ENCODE measurements around the gene STK33.

The STK33 gene

GRCh38 chr11:8593935-8594909 is at the start of gene STK33:
TSS of gene STK33 (minus strand) at chr11:8594228. CDS start at chr11:8474905, 119,323 bp downstream.
- H3K27ac ChIP-seq, result peak within 1 kb of the TSS; percentile 65
- H3K36me3 ChIP-seq, result no peaks in the 10 kb centered on the region
- TF ChIP-seq CTCF (IDR thresholded peaks at IDR 0.05; ENCODE audit: low read depth, low read length), result no peak
- peak within 1 kb of the TSS; percentile 93 for H3K4me3 ChIP-seq (ENCODE audit: low read depth, low read length)
- H3K9me3 ChIP-seq (ENCODE audit: severe bottlenecking), result no peaks in the 10 kb centered on the region
- no peaks in the 10 kb centered on the region for H3K27me3 ChIP-seq (ENCODE audit: insufficient read depth, low read depth, severe bottlenecking)
- DNase-seq, result peak; percentile 83

- peak overlapping the region; percentile 24 for H3K27ac ChIP-seq
- no peaks in the 10 kb centered on the region for H3K27me3 ChIP-seq (ENCODE audit: insufficient read depth, low read depth, severe bottlenecking)
- no peak overlapping the region for H3K4me3 ChIP-seq (ENCODE audit: low read depth, low read length)
- no peaks in the 10 kb centered on the region for H3K36me3 ChIP-seq
- no peak for TF ChIP-seq CTCF (IDR thresholded peaks at IDR 0.05; ENCODE audit: low read depth, low read length)
- DNase-seq, result no peak
- H3K9me3 ChIP-seq (ENCODE audit: severe bottlenecking), result no peaks in the 10 kb centered on the region
Measured at GRCh38 chr11:8642196-8642841, 48.3 kb upstream of the STK33 start.

- H3K36me3 ChIP-seq, result no peaks in the 10 kb centered on the region
- no peak overlapping the region for H3K27ac ChIP-seq
- TF ChIP-seq CTCF (IDR thresholded peaks at IDR 0.05; ENCODE audit: low read depth, low read length), result no peak
- no peak for DNase-seq
- H3K4me3 ChIP-seq (ENCODE audit: low read depth, low read length), result no peak overlapping the region
- H3K27me3 ChIP-seq (ENCODE audit: insufficient read depth, low read depth, severe bottlenecking), result no peaks in the 10 kb centered on the region
- H3K9me3 ChIP-seq (ENCODE audit: severe bottlenecking), result no peaks in the 10 kb centered on the region
Measured at GRCh38 chr11:8641332-8641731, 47.3 kb upstream of the STK33 start.

- Histone ChIP-seq H3K9me3 (ENCODE audit: severe bottlenecking) (no peaks in the 10 kb centered on the region), H3K4me3 (ENCODE audit: low read depth, low read length) (no peak overlapping the region), H3K27me3 (ENCODE audit: insufficient read depth, low read depth, severe bottlenecking) (no peaks in the 10 kb centered on the region), H3K36me3 (no peaks in the 10 kb centered on the region), H3K27ac (no peak overlapping the region)
- no peak for TF ChIP-seq CTCF (IDR thresholded peaks at IDR 0.05; ENCODE audit: low read depth, low read length)
- no peak for DNase-seq
Measured at GRCh38 chr11:8640267-8640906, 46.4 kb upstream of the STK33 start.

- Histone ChIP-seq H3K36me3 (no peaks in the 10 kb centered on the region), H3K27ac (no peak overlapping the region)
- no peak for TF ChIP-seq CTCF (IDR thresholded peaks at IDR 0.05; ENCODE audit: low read depth, low read length)
Measured at GRCh38 chr11:8639655-8640054, 45.6 kb upstream of the STK33 start.

More at GRCh38 chr11:8639655-8640054, 45.6 kb upstream of the STK33 start:
- DNase-seq, result no peak
- no peak overlapping the region for H3K4me3 ChIP-seq (ENCODE audit: low read depth, low read length)
- H3K27me3 ChIP-seq (ENCODE audit: insufficient read depth, low read depth, severe bottlenecking), result no peaks in the 10 kb centered on the region
- no peaks in the 10 kb centered on the region for H3K9me3 ChIP-seq (ENCODE audit: severe bottlenecking)
